Keratinocyte (primary cell): Measurements from ENCODE around the gene CREB3L2. TPM values are rescaled to one million over a fixed set of nuclear protein-coding genes. Genes with fewer than 3 reads are reported as not detected.
"Not testable (repeated sequence)": the region's sequence is repeated elsewhere in the genome, so short reads cannot be mapped to it uniquely, and the experiment has no call there.

Experiments
- DNase-seq: peaks from one replicate; pipeline ENCODE4 v3.0.0-alpha.2; 2011; ENCODE audit warnings: low read depth, missing footprints, low spot score
- FAIRE-seq: peaks from 2 replicates; lab custom pipeline; 2011; peaks lifted over from hg19 to GRCh38; lab: Jason Lieb, UNC
- H2AFZ ChIP-seq: 2 replicates; pipeline ENCODE4 v1.6.0; 2012; ENCODE audit warnings: low read length, control low read depth, inconsistent platforms; ENCODE audit not compliant: control insufficient read depth
- H3K27ac ChIP-seq: 2 replicates; pipeline ENCODE4 v1.5.1; 2011; ENCODE audit warnings: low read length; ENCODE audit not compliant: control insufficient read depth, insufficient read depth
- H3K27me3 ChIP-seq: 3 replicates; pipeline ENCODE4 v1.6.0; 2011; ENCODE audit warnings: low read length; ENCODE audit not compliant: control insufficient read depth, insufficient read depth; ENCODE audit errors: extremely low read depth
- H3K36me3 ChIP-seq, 2 experiments: 2 replicates in 1 of 2; 3 replicates in 1 of 2; pipeline ENCODE4 v1.5.1; 2011; ENCODE audit warnings: low read length in 2 of 2, mild to moderate bottlenecking in 1 of 2; ENCODE audit not compliant: control insufficient read depth in 2 of 2, insufficient read depth in 2 of 2; ENCODE audit errors: extremely low read depth in 1 of 2
- H3K4me1 ChIP-seq: 3 replicates; pipeline ENCODE4 v1.5.1; 2011; ENCODE audit warnings: low read length; ENCODE audit not compliant: control insufficient read depth, insufficient read depth; ENCODE audit errors: extremely low read depth
- H3K4me2 ChIP-seq: 3 replicates; pipeline ENCODE4 v1.6.0; 2011; ENCODE audit warnings: low read depth, low read length; ENCODE audit not compliant: control insufficient read depth, insufficient read depth; ENCODE audit errors: extremely low read depth
- H3K4me3 ChIP-seq, 3 experiments: fragments of 200-600 bp in 1 of 3; sonication (generic) in 1 of 3; 2 replicates in 2 of 3; 3 replicates in 1 of 3; pipeline ENCODE4 v1.5.1; 2011 to 2016; ENCODE audit warnings: low read length in 3 of 3, mild to moderate bottlenecking in 3 of 3, control low read depth in 2 of 3, inconsistent platforms in 1 of 3, low read depth in 1 of 3, mixed read lengths in 1 of 3, mixed run types in 1 of 3, moderate library complexity in 1 of 3; ENCODE audit not compliant: control insufficient read depth in 2 of 3, insufficient read depth in 2 of 3; ENCODE audit errors: extremely low read depth in 1 of 3
- H3K79me2 ChIP-seq: 2 replicates; pipeline ENCODE4 v1.6.0; 2012; ENCODE audit warnings: low read length; ENCODE audit not compliant: control insufficient read depth, insufficient read depth
- H3K9ac ChIP-seq: 3 replicates; pipeline ENCODE4 v1.6.0; 2011; ENCODE audit warnings: low read length; ENCODE audit not compliant: control insufficient read depth, insufficient read depth; ENCODE audit errors: extremely low read depth
- H3K9me1 ChIP-seq: 3 replicates; pipeline ENCODE4 v1.6.0; 2011; ENCODE audit warnings: low read length; ENCODE audit not compliant: control insufficient read depth, insufficient read depth; ENCODE audit errors: extremely low read depth
- H3K9me3 ChIP-seq: 2 replicates; pipeline ENCODE4 v1.5.1; 2012; ENCODE audit warnings: low read depth, low read length; ENCODE audit not compliant: control insufficient read depth
- H4K20me1 ChIP-seq: 3 replicates; pipeline ENCODE4 v1.6.0; 2011; ENCODE audit warnings: low read length; ENCODE audit not compliant: control insufficient read depth, insufficient read depth; ENCODE audit errors: extremely low read depth
- CTCF ChIP-seq, 3 experiments: IDR thresholded peaks in 1 of 3; conservative IDR thresholded peaks in 1 of 3; optimal IDR thresholded peaks in 1 of 3; 2 replicates in 2 of 3; 3 replicates in 1 of 3; pipeline versions ENCODE3 to v1.5.1; 2011; ENCODE audit warnings: low read length in 3 of 3, mild to moderate bottlenecking in 3 of 3, moderate library complexity in 2 of 3, control low read depth in 1 of 3, inconsistent platforms in 1 of 3; ENCODE audit not compliant: insufficient read depth in 2 of 3; ENCODE audit errors: extremely low read depth in 1 of 3
- EZH2 ChIP-seq: IDR thresholded peaks from one replicate; pipeline ENCODE4 v1.6.1; 2012; ENCODE audit warnings: inconsistent platforms, mild to moderate bottlenecking, low read length, moderate library complexity
- dilution Hi-C: fragments of 300-500 bp; cut with MboI; formaldehyde crosslinking; loops from one replicate; pipeline ENCODE4 v1.7.0; 2020; ENCODE audit warnings: low sequenced_read_pairs; ENCODE audit not compliant: extremely low pct_ligation_motif_present
- polyA plus RNA-seq, 5 experiments: library from polyadenylated mRNA; depleted of rRNA in 3 of 5; stranded (reverse) in 3 of 5; stranded (forward) in 1 of 5; unstranded in 1 of 5; fragments of >200 nt; gene quantifications; 1 replicate in 1 of 5; 2 replicates in 3 of 5; 3 replicates in 1 of 5; pipeline versions ENCODE4 v1.2.1 to v1.2.3, GENCODE V29; 2011 to 2012; ENCODE audit warnings: missing spikeins in 2 of 5, low read depth in 1 of 5, low replicate concordance in 1 of 5

CREB3L2 gene
- polyA plus RNA-seq, 1 donor (not counting 4 experiments of a cell fraction or from before 2014, with no cell fraction given) = 12.8 TPM

GRCh38 chr7:137984181-137985041 is 17.5 kb downstream of the CREB3L2 start:
- Histone ChIP-seq H3K9me1 (peaks cover under 1% of the 10 kb centered on the region), H3K4me1 (peaks cover 1% of the 10 kb centered on the region), H3K79me2 (peaks cover 73% of the 10 kb centered on the region), H3K27ac (no peak overlapping the region), H3K27me3 (no peaks in the 10 kb centered on the region), H3K9me3 (no peaks in the 10 kb centered on the region), H3K36me3 (no peaks in the 10 kb centered on the region), H4K20me1 (peaks cover 4% of the 10 kb centered on the region), H3K4me2 (no peak overlapping the region), H2AFZ (no peak overlapping the region), H3K4me3 (no peak overlapping the region), H3K9ac (no peak overlapping the region)
- no peak for TF ChIP-seq CTCF (optimal IDR thresholded peaks at IDR 0.05 in 1 of 3, IDR thresholded peaks at IDR 0.05 in 1 of 3, conservative IDR thresholded peaks at IDR 0.05 in 1 of 3; ENCODE audit: extremely low read depth in 1 of 3, insufficient read depth in 2 of 3, low read length in 3 of 3)
- TF ChIP-seq EZH2 = no peak
- dilution Hi-C loops = no loop called here
- DNase-seq = no peak
- FAIRE-seq = no peak

DNA sequence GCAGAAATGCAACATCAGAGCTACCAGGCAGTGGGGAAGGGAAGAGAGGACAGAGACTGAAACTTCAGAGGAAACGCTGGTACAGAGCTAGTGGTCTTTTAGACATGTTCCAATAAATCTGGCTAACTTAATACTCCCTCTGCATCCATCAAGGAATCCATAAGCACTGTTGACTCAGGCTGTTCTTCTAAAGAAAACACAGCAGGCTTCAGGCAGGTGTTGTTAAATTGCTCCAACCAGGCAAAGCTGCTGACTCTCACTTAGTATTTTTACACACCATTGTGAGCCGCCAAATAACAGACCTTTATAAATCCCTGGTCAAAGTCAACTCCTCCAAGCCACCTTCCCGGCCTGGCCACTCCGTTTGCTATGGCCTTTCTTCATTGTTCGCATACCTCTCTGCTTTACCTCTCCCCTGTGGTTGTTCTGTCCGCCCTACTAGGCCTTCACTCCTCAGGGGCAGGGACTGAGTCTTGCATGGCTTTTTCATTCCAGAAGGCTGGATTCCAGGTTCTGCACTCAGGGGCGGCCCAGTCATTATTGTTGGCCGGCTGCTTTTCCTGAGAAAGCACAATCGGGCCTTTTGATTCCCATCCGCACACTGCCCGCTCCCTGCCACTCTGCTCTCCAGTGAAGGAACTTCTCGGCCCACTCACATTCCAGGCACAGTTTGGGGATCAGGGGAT is 18.4 kb downstream of the CREB3L2 start:
- H3K36me3 ChIP-seq = no peaks in the 10 kb centered on the region
- dilution Hi-C loops = no loop called here
- peaks cover 2% of the 10 kb centered on the region for H3K4me1 ChIP-seq
- H3K27ac ChIP-seq = no peak overlapping the region
- H3K27me3 ChIP-seq = no peaks in the 10 kb centered on the region
- no peak overlapping the region for H3K4me3 ChIP-seq
- peaks cover 4% of the 10 kb centered on the region for H4K20me1 ChIP-seq
- no peak for FAIRE-seq
- no peaks in the 10 kb centered on the region for H3K9me3 ChIP-seq
- no peak for DNase-seq
- no peaks in the 10 kb centered on the region for H3K9me1 ChIP-seq
- no peak overlapping the region for H3K9ac ChIP-seq
- H3K4me2 ChIP-seq = no peak overlapping the region
- TF ChIP-seq CTCF (optimal IDR thresholded peaks at IDR 0.05 in 1 of 3, IDR thresholded peaks at IDR 0.05 in 1 of 3, conservative IDR thresholded peaks at IDR 0.05 in 1 of 3; ENCODE audit: extremely low read depth in 1 of 3, insufficient read depth in 2 of 3, low read length in 3 of 3) (no peak), EZH2 (no peak)
- H2AFZ ChIP-seq = no peak overlapping the region
- peaks cover 70% of the 10 kb centered on the region for H3K79me2 ChIP-seq

DNA sequence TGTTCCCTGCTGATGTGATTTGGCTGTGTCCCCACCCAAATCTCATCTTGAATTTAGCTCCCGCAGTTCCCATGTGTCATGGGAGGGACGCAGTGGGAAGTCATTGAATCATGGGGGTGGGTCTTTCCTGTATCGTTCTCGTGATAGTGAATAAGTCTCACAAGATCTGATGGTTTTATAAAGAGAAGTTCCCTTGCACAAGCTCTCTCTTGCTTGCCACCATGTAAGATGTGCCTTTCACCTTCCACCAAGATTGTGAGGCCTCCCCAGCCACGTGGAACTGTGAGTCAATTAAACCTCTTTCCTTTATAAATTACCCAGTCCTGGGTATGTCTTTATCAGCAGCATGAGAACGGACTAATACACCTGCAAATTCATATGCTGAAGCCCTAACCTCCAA is 19.5 kb downstream of the CREB3L2 start:
- H3K9me3 ChIP-seq, FAIRE-seq, H3K36me3 ChIP-seq, H4K20me1 ChIP-seq, dilution Hi-C loops, H3K9ac ChIP-seq, H2AFZ ChIP-seq, H3K27me3 ChIP-seq, H3K4me3 ChIP-seq, H3K4me2 ChIP-seq, DNase-seq, H3K9me1 ChIP-seq, H3K4me1 ChIP-seq, H3K27ac ChIP-seq: not testable (repeated sequence)
- peaks cover 65% of the 10 kb centered on the region for H3K79me2 ChIP-seq
